Measurements from ENCODE around the gene GLYAT.

The GLYAT gene

GRCh38 chr11:58731819-58732218 is at the start of gene GLYAT:
GLYAT (minus strand) TSS chr11:58731943; CDS start chr11:58724496, 7,447 bp downstream.
- DNase-seq = no peak

- no peak for DNase-seq
Measured at GRCh38 chr11:58781345-58781744, 49.6 kb upstream of the GLYAT start.

GRCh38 chr11:58780578-58780977 is 48.8 kb upstream of the GLYAT start:
- DNase-seq = no peak

- DNase-seq = no peak
Measured at GRCh38 chr11:58776891-58777710, 45.4 kb upstream of the GLYAT start.

GRCh38 chr11:58775066-58775708 is 43.4 kb upstream of the GLYAT start:
- no peak for DNase-seq

- no peak for DNase-seq
Measured at GRCh38 chr11:58774164-58774593, 42.4 kb upstream of the GLYAT start.

- no peak for DNase-seq
Measured at GRCh38 chr11:58773337-58773736, 41.6 kb upstream of the GLYAT start.

GRCh38 chr11:58772329-58773285 is 40.9 kb upstream of the GLYAT start:
- DNase-seq = no peak

- no peak for DNase-seq
Measured at GRCh38 chr11:58771458-58771855, 39.7 kb upstream of the GLYAT start.

GRCh38 chr11:58770627-58771457 is 39.1 kb upstream of the GLYAT start:
- no peak for DNase-seq

- no peak for DNase-seq
Measured at GRCh38 chr11:58770166-58770565, 38.4 kb upstream of the GLYAT start.

GRCh38 chr11:58769308-58769707 is 37.6 kb upstream of the GLYAT start:
- DNase-seq = no peak

GRCh38 chr11:58768137-58768536 is 36.4 kb upstream of the GLYAT start:
- no peak for DNase-seq

GRCh38 chr11:58765078-58765477 is 33.3 kb upstream of the GLYAT start:
- DNase-seq = no peak

- DNase-seq = no peak
Measured at GRCh38 chr11:58763120-58763490, 31.4 kb upstream of the GLYAT start.

GRCh38 chr11:58762284-58763119 is 30.8 kb upstream of the GLYAT start:
- DNase-seq = no peak

GRCh38 chr11:58757439-58757838 is 25.7 kb upstream of the GLYAT start:
- no peak for DNase-seq

GRCh38 chr11:58745705-58746364 is 14.1 kb upstream of the GLYAT start:
- no peak for DNase-seq

GRCh38 chr11:58744988-58745704 is 13.4 kb upstream of the GLYAT start:
- no peak for DNase-seq
